Thyroid gland (tissue), 4 donors: ENCODE results near the gene GREB1. TPM values are rescaled to one million over a fixed set of nuclear protein-coding genes. Genes with fewer than 3 reads are reported as not detected.

Source experiments
- DNase-seq, 2 donors: peaks; one replicate each; pipeline ENCODE4 v3.0.0-alpha.2; 2019
- H3K27ac ChIP-seq, 3 donors: fragments of 200-600 bp; sonication (generic); 1 replicate in 2 of 3; 2 replicates in 1 of 3; pipeline ENCODE4 v1.5.1; 2016 to 2019; ENCODE audit warnings: mild to moderate bottlenecking in 1 of 3, moderate library complexity in 1 of 3
- H3K27me3 ChIP-seq: fragments of 200-600 bp; sonication (generic); one replicate; pipeline ENCODE4 v1.5.1; 2019
- H3K36me3 ChIP-seq, 2 donors: fragments of 200-600 bp; sonication (generic); one replicate each; pipeline ENCODE4 v1.5.1; 2016 to 2019
- H3K4me1 ChIP-seq, 2 donors: fragments of 200-600 bp; sonication (generic); one replicate each; pipeline ENCODE4 v1.5.1; 2017 to 2019
- H3K4me3 ChIP-seq, 3 donors: fragments of 200-600 bp; sonication (generic); replicated peaks in 1 of 3; 1 replicate in 2 of 3; 2 replicates in 1 of 3; pipeline ENCODE4 v1.5.1; 2016; ENCODE audit warnings: mild to moderate bottlenecking in 1 of 3
- H3K9me3 ChIP-seq: fragments of 200-600 bp; sonication (generic); one replicate; pipeline ENCODE4 v1.5.1; 2017
- CTCF ChIP-seq, 6 experiments: fragments of 200-600 bp in 3 of 6; fragments of 450-650 bp in 3 of 6; sonication (generic) in 3 of 6; IDR thresholded peaks; one replicate each; pipeline ENCODE4 v1.5.1; 2016 to 2019; ENCODE audit warnings: antibody characterized with exemption in 6 of 6, mild to moderate bottlenecking in 2 of 6, inconsistent platforms in 1 of 6, moderate library complexity in 1 of 6
- POLR2A ChIP-seq, 2 donors: fragments of 450-650 bp; IDR thresholded peaks; one replicate each; pipeline ENCODE4 v1.6.1; 2017; ENCODE audit warnings: antibody characterized with exemption in 2 of 2, mild to moderate bottlenecking in 2 of 2, moderate library complexity in 1 of 2
- WGBS, 2 donors: methylation state at CpG; one replicate each; pipeline ENCODE4 v1.1.5; 2017; 5-methylcytosine and 5-hydroxymethylcytosine counted together
- intact Hi-C: fragments of 100-400 bp; cut with DNase I; formaldehyde crosslinking; loops from one replicate; pipeline ENCODE4 v1.15.1; 2023
- total RNA-seq, 4 donors: library from RNA; depleted of rRNA; stranded (reverse); fragments of >200 nt; gene quantifications; one replicate each; pipeline ENCODE4 v1.2.3, GENCODE V29; 2016

Gene GREB1
- total RNA-seq, 4 donors from 2014 or later, result 0.94 to 4.2 (median 2.0) TPM

DNA sequence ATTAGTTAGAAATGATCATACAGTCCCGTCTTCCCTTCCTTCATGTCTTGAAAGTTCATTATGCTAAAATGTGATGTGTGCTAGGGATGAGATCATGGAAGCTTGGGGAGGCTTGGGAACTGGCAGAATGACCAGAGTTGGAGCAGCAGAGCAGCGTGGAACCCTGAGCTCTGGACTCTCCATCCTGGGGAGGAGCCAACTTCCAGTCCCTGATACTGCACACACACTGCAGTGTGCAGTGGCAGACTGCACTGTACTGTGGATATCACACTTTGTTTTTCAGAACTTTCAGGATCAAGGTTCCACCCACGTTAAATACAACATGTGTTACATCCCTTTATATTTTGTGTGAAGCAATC, 27.3 kb upstream of the GREB1 start:
- Histone ChIP-seq H3K4me3 (no peak overlapping the region), H3K36me3 (no peaks in the 10 kb centered on the region), H3K9me3 (no peaks in the 10 kb centered on the region), H3K27ac (no peak overlapping the region), H3K27me3 (no peaks in the 10 kb centered on the region), H3K4me1 (no peaks in the 10 kb centered on the region)
- TF ChIP-seq POLR2A (IDR thresholded peaks at IDR 0.05) (no peak), CTCF (IDR thresholded peaks at IDR 0.05) (no peak)
- 60 to 67% methylated on average over 3 of the region's 3 CpGs for WGBS, 2 donors
- intact Hi-C loops, result no loop called here
- no peak for DNase-seq

- Histone ChIP-seq H3K36me3 (no peaks in the 10 kb centered on the region), H3K27me3 (no peaks in the 10 kb centered on the region), H3K4me1 (no peaks in the 10 kb centered on the region), H3K4me3 (no peak overlapping the region), H3K27ac (no peak overlapping the region), H3K9me3 (no peaks in the 10 kb centered on the region)
- intact Hi-C loops, result no loop called here
- DNase-seq, result no peak
- TF ChIP-seq CTCF (IDR thresholded peaks at IDR 0.05), result no peak
- no peak for TF ChIP-seq POLR2A (IDR thresholded peaks at IDR 0.05)
- WGBS, 2 donors, result 90 to 92% methylated on average over 2 of the region's 2 CpGs
These were observed 26.3 kb upstream of the GREB1 start for GRCh38 chr2:11507517-11507916.

GRCh38 chr2:11508279-11508678, 25.6 kb upstream of the GREB1 start:
- WGBS, 2 donors, result 55 to 65% methylated on average over 8 of the region's 8 CpGs
- no peak for DNase-seq
- no peak overlapping the region for H3K27ac ChIP-seq
- TF ChIP-seq CTCF (IDR thresholded peaks at IDR 0.05) (no peak), POLR2A (IDR thresholded peaks at IDR 0.05) (no peak)
- H3K27me3 ChIP-seq, result no peaks in the 10 kb centered on the region
- intact Hi-C loops, result no loop called here
- H3K36me3 ChIP-seq, result no peaks in the 10 kb centered on the region
- H3K9me3 ChIP-seq, result no peaks in the 10 kb centered on the region
- H3K4me3 ChIP-seq, result no peak overlapping the region
- no peaks in the 10 kb centered on the region for H3K4me1 ChIP-seq

- DNase-seq, result no peak
- WGBS, 2 donors, result 83 to 88% methylated on average over 3 of the region's 3 CpGs
- Histone ChIP-seq H3K36me3 (no peaks in the 10 kb centered on the region), H3K4me3 (no peak overlapping the region), H3K27me3 (no peaks in the 10 kb centered on the region), H3K27ac (no peak overlapping the region), H3K9me3 (no peaks in the 10 kb centered on the region), H3K4me1 (no peaks in the 10 kb centered on the region)
- intact Hi-C loops, result no loop called here
- TF ChIP-seq POLR2A (IDR thresholded peaks at IDR 0.05) (no peak), CTCF (IDR thresholded peaks at IDR 0.05) (no peak)
These were observed 24.0 kb upstream of the GREB1 start for GRCh38 chr2:11509657-11510360.

DNA sequence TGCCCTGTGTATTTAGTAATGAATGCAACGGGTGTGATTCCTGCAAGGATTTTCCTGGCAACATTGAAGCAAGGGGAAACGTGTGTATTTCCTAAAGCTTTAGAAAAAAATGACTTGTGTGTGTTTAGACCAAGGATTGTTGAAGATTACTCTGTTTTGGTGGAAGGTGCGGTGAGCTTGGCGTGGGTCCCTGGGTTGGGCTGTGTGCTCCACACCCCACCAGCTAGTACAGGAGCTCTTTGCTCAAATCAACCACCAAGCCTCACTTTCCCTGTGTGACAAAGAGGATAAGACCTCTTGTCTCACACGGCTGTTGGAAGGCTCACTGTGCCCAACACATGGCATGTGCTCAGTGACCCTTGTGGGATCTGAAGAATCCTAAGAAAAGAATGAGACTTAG, 21.4 kb upstream of the GREB1 start:
- 65 to 66% methylated on average over 5 of the region's 5 CpGs for WGBS, 2 donors
- no peak overlapping the region for H3K4me3 ChIP-seq
- no peak for TF ChIP-seq POLR2A (IDR thresholded peaks at IDR 0.05)
- no peak for TF ChIP-seq CTCF (IDR thresholded peaks at IDR 0.05)
- no peak for DNase-seq
- intact Hi-C loops, result no loop called here
- H3K27me3 ChIP-seq, result no peaks in the 10 kb centered on the region
- H3K27ac ChIP-seq, result no peak overlapping the region
- no peaks in the 10 kb centered on the region for H3K9me3 ChIP-seq
- H3K36me3 ChIP-seq, result no peaks in the 10 kb centered on the region
- H3K4me1 ChIP-seq, result no peaks in the 10 kb centered on the region
